PC-3 (cell line): ENCODE results near the gene ULK4. TPM values are rescaled to one million over a fixed set of nuclear protein-coding genes. Genes with fewer than 3 reads are reported as not detected.

Experiments
- ATAC-seq: fragments of 200-7000 bp; cut with Tn5 transposase; 2 replicates; pipeline ENCODE4 v1.9.1; 2020; ENCODE audit warnings: mild to moderate bottlenecking, moderate library complexity
- BruUV-seq: library from RNA; stranded (reverse); fragments of 400-500 nt; replicated peaks from 2 replicates; lab custom pipeline; 2021; lab: Mats Ljungman, UMichigan
- CTCF ChIA-PET: fragments of 300-600 bp; sonication (Branson Sonifier 250); formaldehyde crosslinking; loops from one replicate; lab custom pipeline; 2022; ENCODE audit warnings: antibody characterized with exemption; lab: Charles Lee
- POLR2A ChIA-PET: fragments of 300-600 bp; sonication (Branson Sonifier 250); formaldehyde crosslinking; loops from one replicate; lab custom pipeline; 2022; ENCODE audit warnings: antibody characterized with exemption; ENCODE audit not compliant: unreplicated experiment; lab: Charles Lee
- DNase-seq: peaks from one replicate; pipeline ENCODE4 v3.0.0-alpha.2; 2015
- H2AFZ ChIP-seq: fragments of 300-600 bp; sonication (generic); 2 replicates; pipeline ENCODE4 v1.6.0; 2016; ENCODE audit warnings: antibody characterized with exemption, low read length
- H3F3A ChIP-seq: fragments of 300-600 bp; sonication (generic); one replicate; pipeline ENCODE4 v1.6.0; 2017; ENCODE audit warnings: antibody characterized with exemption, low read length, control low read depth, mild to moderate bottlenecking; ENCODE audit not compliant: unreplicated experiment
- H3K27ac ChIP-seq: fragments of 300-600 bp; sonication (generic); 2 replicates; pipeline ENCODE4 v1.5.1; 2016; ENCODE audit warnings: mild to moderate bottlenecking, low read length
- H3K27me3 ChIP-seq: fragments of 300-600 bp; sonication (generic); 2 replicates; pipeline ENCODE4 v1.6.1; 2016; ENCODE audit warnings: low read length, mixed read lengths
- H3K36me3 ChIP-seq: fragments of 300-600 bp; sonication (generic); 2 replicates; pipeline ENCODE4 v1.6.1; 2016; ENCODE audit warnings: low read depth, mixed run types, low read length, mixed read lengths
- H3K4me1 ChIP-seq: fragments of 300-600 bp; sonication (generic); 2 replicates; pipeline ENCODE4 v1.5.1; 2016; ENCODE audit warnings: low read length; ENCODE audit not compliant: insufficient read depth
- H3K4me2 ChIP-seq: fragments of 300-600 bp; sonication (generic); 2 replicates; pipeline ENCODE4 v1.6.0; 2016; ENCODE audit warnings: low read length
- H3K4me3 ChIP-seq: fragments of 300-600 bp; sonication (generic); 2 replicates; pipeline ENCODE4 v1.5.1; 2016; ENCODE audit warnings: mild to moderate bottlenecking, low read length, mixed read lengths
- H3K79me2 ChIP-seq: fragments of 300-600 bp; sonication (generic); 2 replicates; pipeline ENCODE4 v1.6.1; 2017; ENCODE audit warnings: low read length, mixed read lengths
- H3K9ac ChIP-seq: fragments of 300-600 bp; sonication (generic); 2 replicates; pipeline ENCODE4 v1.6.0; 2016; ENCODE audit warnings: mild to moderate bottlenecking, low read length
- H3K9me2 ChIP-seq: fragments of 300-600 bp; sonication (generic); replicated peaks from 2 replicates; pipeline ENCODE4 v1.6.1; 2016; ENCODE audit warnings: mixed run types, low read length, mixed read lengths
- H3K9me3 ChIP-seq: fragments of 300-600 bp; sonication (generic); 2 replicates; pipeline ENCODE4 v1.6.1; 2016; ENCODE audit warnings: low read length, mixed read lengths
- H4K20me1 ChIP-seq: fragments of 300-600 bp; sonication (generic); 2 replicates; pipeline ENCODE4 v1.6.1; 2016; ENCODE audit warnings: low read length, mixed read lengths
- EZH2 ChIP-seq: fragments of 300-600 bp; sonication (generic); IDR thresholded peaks from one replicate; pipeline ENCODE4 v1.6.1; 2017; ENCODE audit warnings: antibody characterized with exemption, mild to moderate bottlenecking, low read length; ENCODE audit not compliant: unreplicated experiment
- EZH2phosphoT487 ChIP-seq: fragments of 300-600 bp; sonication (generic); IDR thresholded peaks from 2 replicates; pipeline ENCODE4 v1.6.1; 2018; ENCODE audit warnings: mild to moderate bottlenecking, antibody characterized with exemption, low read length, borderline replicate concordance
- intact Hi-C: fragments of 100-400 bp; cut with micrococcal nuclease; formaldehyde crosslinking; loops from 2 replicates; pipeline ENCODE4 v1.9.0; 2023
- total RNA-seq: library from RNA; depleted of rRNA; stranded (reverse); fragments of >200 nt; gene quantifications from 2 replicates; pipeline ENCODE4 v1.2.3, GENCODE V29; 2014
- TF ChIP-seq, protein P1 (sequence below): fragments of 300-600 bp; sonication (generic); conservative IDR thresholded peaks from 2 replicates; pipeline ENCODE4 v1.5.1; 2017; ENCODE audit warnings: antibody characterized with exemption, low read depth, mild to moderate bottlenecking, low read length

The ULK4 gene
- total RNA-seq, 1 experiment from 2014 or later, result 4.8 TPM

- intact Hi-C loops, result no loop called here
- no TSS peak for BruUV-seq
- ChIA-PET POLR2A (no interaction called here), CTCF (no interaction called here)
- Histone ChIP-seq H3K9ac (no peak overlapping the region), H2AFZ (no peak overlapping the region), H3K27me3 (no peaks in the 10 kb centered on the region), H3K9me3 (no peaks in the 10 kb centered on the region), H3K4me1 (no peaks in the 10 kb centered on the region), H3K79me2 (no peaks in the 10 kb centered on the region), H3K4me2 (no peak overlapping the region), H4K20me1 (no peaks in the 10 kb centered on the region), H3K27ac (no peak overlapping the region), H3K36me3 (no peaks in the 10 kb centered on the region), H3K4me3 (no peak overlapping the region), H3F3A (no peaks in the 10 kb centered on the region), H3K9me2 (no peaks in the 10 kb centered on the region)
- TF ChIP-seq, protein P1, sequence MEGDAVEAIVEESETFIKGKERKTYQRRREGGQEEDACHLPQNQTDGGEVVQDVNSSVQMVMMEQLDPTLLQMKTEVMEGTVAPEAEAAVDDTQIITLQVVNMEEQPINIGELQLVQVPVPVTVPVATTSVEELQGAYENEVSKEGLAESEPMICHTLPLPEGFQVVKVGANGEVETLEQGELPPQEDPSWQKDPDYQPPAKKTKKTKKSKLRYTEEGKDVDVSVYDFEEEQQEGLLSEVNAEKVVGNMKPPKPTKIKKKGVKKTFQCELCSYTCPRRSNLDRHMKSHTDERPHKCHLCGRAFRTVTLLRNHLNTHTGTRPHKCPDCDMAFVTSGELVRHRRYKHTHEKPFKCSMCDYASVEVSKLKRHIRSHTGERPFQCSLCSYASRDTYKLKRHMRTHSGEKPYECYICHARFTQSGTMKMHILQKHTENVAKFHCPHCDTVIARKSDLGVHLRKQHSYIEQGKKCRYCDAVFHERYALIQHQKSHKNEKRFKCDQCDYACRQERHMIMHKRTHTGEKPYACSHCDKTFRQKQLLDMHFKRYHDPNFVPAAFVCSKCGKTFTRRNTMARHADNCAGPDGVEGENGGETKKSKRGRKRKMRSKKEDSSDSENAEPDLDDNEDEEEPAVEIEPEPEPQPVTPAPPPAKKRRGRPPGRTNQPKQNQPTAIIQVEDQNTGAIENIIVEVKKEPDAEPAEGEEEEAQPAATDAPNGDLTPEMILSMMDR, result no peak
- TF ChIP-seq EZH2phosphoT487, result no peak
- TF ChIP-seq EZH2, result no peak
- DNase-seq (no peak), ATAC-seq (no peak)
These were observed 18.5 kb downstream of the ULK4 start for GRCh38 chr3:41943311-41943843.

DNA sequence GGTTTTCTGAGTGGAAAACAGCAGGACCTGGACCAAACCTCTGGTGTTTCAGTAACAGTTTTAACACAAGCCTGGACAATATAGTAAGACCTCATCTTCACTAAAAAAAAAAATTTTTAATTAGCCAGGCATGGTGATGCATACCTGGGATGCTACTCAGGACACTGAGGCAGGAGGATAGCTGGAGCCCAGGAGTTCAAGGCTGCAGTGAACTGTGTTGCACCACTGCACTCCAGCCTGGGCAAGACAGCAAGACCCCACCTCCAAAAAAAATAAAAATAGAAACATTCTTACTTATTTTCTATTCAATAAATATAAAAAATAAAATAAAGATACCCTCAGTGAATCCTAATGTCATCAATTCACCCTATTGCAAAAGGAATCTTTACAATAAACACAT lies 21.5 kb downstream of the ULK4 start:
- Histone ChIP-seq H3K4me2 (no peak overlapping the region), H3K27me3 (no peaks in the 10 kb centered on the region), H4K20me1 (no peaks in the 10 kb centered on the region), H3F3A (no peaks in the 10 kb centered on the region), H3K9me3 (no peaks in the 10 kb centered on the region), H3K4me1 (no peaks in the 10 kb centered on the region), H3K27ac (no peak overlapping the region), H3K9ac (no peak overlapping the region), H2AFZ (no peak overlapping the region), H3K79me2 (no peaks in the 10 kb centered on the region), H3K4me3 (no peak overlapping the region), H3K9me2 (no peaks in the 10 kb centered on the region), H3K36me3 (no peaks in the 10 kb centered on the region)
- POLR2A ChIA-PET, result no interaction called here
- no TSS peak for BruUV-seq
- no peak for TF ChIP-seq EZH2
- TF ChIP-seq EZH2phosphoT487, result no peak
- TF ChIP-seq, protein P1, result no peak
- ATAC-seq (no peak), DNase-seq (no peak)
- CTCF ChIA-PET, result no interaction called here
- intact Hi-C loops, result no loop called here

GRCh38 chr3:41936384-41936783 lies 25.5 kb downstream of the ULK4 start:
- TF ChIP-seq EZH2, result no peak
- TF ChIP-seq, protein P1, result no peak
- no peak for TF ChIP-seq EZH2phosphoT487
- no peaks in the 10 kb centered on the region for H3K36me3 ChIP-seq
- H2AFZ ChIP-seq, result no peak overlapping the region
- H3K79me2 ChIP-seq, result no peaks in the 10 kb centered on the region
- intact Hi-C loops, result no loop called here
- no peaks in the 10 kb centered on the region for H3K9me3 ChIP-seq
- H3K4me3 ChIP-seq, result no peak overlapping the region
- no peaks in the 10 kb centered on the region for H4K20me1 ChIP-seq
- no peaks in the 10 kb centered on the region for H3F3A ChIP-seq
- ChIA-PET CTCF (no interaction called here), POLR2A (no interaction called here)
- H3K4me2 ChIP-seq, result no peak overlapping the region
- H3K27me3 ChIP-seq, result no peaks in the 10 kb centered on the region
- no TSS peak for BruUV-seq
- ATAC-seq, result no peak
- DNase-seq, result no peak
- H3K27ac ChIP-seq, result no peak overlapping the region
- H3K9ac ChIP-seq, result no peak overlapping the region
- no peaks in the 10 kb centered on the region for H3K9me2 ChIP-seq
- peaks cover 16% of the 10 kb centered on the region for H3K4me1 ChIP-seq
